Measurements from ENCODE around the gene KCNMA1.

DNA sequence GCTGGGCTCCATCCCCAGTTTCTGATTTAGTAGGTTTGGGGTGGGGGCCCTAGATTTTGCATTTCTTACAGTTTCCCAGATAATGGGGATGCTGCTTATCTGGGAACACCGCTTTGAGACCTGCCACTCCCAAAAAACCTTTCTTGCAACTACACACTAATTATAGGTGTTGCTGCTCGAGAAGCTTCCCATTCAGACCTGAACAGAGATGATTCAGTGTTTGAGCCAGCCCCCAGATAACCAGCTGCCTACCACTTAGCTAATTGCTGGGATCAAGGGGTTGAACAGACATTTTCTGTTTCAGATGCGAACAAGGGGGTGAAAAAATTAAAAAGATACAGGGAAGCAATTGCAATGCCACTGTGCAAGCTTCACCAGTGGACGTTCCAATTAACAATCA lies 448.5 kb downstream of the KCNMA1 start:
- TF ChIP-seq, protein P1, sequence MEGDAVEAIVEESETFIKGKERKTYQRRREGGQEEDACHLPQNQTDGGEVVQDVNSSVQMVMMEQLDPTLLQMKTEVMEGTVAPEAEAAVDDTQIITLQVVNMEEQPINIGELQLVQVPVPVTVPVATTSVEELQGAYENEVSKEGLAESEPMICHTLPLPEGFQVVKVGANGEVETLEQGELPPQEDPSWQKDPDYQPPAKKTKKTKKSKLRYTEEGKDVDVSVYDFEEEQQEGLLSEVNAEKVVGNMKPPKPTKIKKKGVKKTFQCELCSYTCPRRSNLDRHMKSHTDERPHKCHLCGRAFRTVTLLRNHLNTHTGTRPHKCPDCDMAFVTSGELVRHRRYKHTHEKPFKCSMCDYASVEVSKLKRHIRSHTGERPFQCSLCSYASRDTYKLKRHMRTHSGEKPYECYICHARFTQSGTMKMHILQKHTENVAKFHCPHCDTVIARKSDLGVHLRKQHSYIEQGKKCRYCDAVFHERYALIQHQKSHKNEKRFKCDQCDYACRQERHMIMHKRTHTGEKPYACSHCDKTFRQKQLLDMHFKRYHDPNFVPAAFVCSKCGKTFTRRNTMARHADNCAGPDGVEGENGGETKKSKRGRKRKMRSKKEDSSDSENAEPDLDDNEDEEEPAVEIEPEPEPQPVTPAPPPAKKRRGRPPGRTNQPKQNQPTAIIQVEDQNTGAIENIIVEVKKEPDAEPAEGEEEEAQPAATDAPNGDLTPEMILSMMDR (IDR thresholded peaks at IDR 0.05) = no peak
- TF ChIP-seq ZFX (IDR thresholded peaks at IDR 0.05; ENCODE audit: borderline replicate concordance) = no peak

All from 22Rv1 (cell line).